HG03571 (cell line): ENCODE data around the gene MDGA2.

Experiments used
- ATAC-seq: cut with Tn5 transposase; IDR thresholded peaks from one replicate; pipeline ENCODE4 v1.9.1; 2021; ENCODE audit not compliant: unreplicated experiment

Gene MDGA2

DNA sequence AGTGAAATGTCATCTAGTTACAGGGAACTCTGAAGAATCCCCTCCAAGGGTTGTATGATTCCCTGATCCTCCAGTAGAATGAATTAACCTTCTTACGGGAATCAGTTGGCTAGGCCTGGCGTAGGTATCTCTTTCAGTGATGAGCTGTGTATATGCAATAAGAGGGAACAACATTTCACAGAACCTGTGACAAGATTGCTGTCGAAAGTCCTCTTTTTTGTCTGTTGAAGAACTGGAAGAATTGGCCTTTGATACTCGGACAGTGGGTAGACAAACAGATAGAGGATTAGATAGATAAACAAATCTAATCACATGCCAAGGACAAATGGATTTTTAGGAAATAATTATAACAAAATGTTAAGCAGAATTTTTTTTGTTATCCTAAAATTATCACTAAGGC is 184.6 kb downstream of the MDGA2 start:
- no peak for ATAC-seq

DNA sequence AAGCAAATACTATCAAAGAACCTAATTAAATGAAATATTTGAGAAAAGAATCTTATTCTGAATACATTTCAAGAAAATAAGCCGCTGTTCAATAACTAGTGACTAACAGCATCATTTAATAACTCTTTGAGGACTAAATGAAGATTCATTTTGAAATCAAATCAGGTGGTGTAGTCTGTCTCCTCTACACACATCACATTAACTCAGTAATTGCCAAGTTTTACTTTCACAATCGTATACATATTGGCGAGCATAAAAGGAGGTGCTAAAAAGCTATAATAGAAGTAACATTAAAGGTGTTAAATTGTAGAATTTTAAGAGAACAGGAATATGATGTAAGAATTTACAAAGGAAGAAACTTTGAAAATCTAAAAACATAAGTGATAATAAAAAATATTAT is 185.1 kb downstream of the MDGA2 start:
- ATAC-seq: no peak

DNA sequence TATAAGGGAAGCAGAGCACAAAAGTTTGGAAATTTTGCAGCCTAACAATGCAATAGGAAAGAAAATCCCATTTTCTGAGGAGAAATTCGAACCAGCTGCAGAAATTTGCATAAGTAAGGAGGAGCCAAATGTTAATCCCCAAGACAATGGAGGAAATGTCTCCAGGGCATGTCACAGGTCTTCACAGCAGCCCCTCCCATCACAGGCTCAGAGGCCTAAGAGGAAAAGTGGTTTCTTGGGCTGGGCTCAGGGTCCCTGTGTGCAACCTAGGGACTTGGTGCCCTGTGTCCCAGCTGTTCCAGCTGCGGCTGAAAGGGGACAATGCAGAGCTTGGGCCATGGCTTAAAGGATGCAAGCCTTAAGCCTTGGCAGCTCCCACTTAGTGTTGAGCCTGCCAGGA is 190.0 kb downstream of the MDGA2 start:
- ATAC-seq: no peak

DNA sequence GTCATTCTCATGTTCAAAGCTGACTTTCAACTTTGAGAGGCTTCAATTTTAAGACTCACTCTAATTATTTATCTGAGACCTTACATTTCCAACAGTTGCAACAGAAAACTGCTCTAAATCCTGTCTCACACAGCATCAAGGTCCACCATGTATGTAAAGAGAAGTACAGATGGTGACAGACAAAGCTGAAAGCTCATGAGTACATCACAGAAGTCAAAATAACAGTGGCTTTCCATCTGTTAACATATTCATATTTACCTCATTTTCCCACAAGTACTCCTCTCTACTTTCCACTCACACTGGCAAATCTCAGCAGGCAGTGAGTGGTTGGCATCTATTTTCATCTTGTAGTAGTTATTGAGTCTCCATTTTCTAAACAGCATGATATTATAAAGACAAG is 192.0 kb downstream of the MDGA2 start:
- no peak for ATAC-seq

DNA sequence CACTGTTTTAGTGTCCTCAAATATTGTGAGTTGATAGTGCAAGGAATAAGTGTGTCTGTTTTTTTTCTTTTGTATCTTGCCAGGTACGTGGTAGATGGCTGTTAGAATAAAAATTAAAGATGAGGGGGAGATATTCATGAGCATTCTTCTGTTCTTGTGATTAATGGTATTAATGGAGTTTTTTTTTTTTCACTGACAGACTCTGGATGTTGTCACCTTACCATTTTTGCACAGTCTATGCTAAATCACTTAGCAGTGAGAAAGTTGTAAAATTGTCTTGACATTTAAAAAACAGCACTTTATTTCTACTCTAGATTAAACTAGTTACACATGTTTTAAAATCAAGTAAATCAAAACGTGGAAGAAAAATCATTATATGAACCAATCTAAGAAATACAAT is 204.3 kb downstream of the MDGA2 start:
- no peak for ATAC-seq

DNA sequence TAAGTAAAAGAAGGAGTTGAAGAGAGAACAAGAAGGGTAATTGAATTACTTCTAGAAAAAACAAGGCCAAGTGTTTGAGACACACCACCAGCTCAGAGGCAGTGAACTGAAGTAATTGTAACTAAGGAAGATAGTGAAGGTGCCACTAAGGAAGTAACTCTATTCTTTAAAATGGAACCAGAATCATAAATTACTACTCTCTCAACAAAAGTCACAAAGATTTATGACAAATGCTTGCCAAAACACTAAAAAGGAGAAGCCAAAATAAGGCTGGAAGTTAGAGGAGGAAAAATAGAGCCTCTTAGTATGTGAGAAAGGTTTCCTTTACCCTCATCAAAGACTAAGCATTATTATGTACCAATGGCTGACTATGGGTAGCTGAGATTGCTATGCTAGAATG is 208.5 kb downstream of the MDGA2 start:
- no peak for ATAC-seq

DNA sequence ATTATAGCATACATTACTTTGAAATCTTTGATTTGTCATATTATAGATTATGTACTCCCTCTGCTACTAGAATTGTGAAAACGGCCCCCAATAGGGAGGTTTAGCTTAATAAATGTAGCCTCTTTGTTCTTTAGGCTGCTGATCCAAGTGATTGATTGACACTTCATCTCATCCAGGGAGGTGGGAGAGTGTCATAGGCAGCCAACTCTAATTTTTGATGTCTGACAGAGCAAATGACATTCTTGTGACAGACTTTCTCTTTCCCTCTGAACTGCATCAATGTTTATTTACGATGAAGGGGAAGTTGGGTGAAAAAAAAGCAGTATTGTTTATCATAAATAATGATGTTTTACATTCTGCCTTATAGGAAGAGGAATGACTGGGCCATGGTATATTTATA is 221.4 kb downstream of the MDGA2 start:
- no peak for ATAC-seq

DNA sequence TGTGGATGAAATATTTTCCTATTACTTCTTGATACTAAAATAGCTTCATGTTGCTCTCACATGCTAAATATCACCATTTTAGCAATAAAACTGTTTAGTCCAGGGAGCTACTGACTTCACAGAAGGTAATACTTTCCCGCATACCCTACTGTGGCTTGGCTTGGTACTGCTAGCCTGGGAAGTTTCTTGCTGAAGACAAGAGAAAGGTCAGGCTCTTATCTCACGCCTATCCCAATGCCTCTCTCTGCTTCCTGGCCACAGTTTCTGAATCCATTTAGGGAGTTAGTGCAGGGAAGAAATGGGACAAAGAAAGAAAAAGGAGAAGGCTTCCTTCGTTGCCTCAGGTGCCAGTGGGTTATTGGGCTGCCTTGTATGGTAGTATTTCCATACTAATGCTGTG is 228.3 kb downstream of the MDGA2 start:
- ATAC-seq: no peak

DNA sequence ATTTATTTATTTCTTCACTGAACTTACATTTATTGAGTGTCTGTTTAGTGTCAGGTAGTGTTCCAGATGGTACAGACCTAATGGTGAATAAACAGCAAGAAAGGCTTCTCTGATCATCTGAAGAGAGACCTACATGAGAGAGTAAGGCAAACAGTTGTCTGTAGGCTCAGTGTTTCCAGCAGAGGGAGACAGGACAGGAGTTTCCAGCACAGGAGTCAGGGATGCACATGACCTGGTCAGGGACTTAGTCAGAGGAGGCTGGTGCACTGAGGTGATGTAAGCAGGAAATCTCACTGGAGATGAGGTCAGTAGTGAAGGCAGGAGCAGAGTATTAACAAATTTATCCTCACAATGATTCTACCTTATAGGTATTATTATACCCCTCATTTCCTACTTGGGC is 233.2 kb downstream of the MDGA2 start:
- ATAC-seq: no peak

DNA sequence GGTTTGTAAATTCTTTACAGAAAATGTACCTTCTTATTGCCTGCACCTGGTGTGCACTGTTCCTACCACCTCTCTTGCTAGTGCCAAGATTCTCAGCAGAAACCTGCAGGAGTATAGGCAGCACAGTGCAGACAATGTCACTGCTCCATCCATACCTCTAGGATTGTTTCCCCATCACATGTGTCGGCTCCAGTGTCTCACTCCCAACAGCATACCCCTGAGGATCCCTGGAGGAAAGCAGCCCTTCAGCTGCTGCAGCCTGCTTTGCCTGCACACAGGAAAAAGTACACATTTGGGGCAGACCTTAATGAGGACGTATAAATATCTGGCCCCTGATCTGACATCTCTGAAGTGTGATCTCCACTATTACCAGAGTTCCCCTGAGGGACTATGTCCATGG is 235.5 kb downstream of the MDGA2 start:
- ATAC-seq: no peak

DNA sequence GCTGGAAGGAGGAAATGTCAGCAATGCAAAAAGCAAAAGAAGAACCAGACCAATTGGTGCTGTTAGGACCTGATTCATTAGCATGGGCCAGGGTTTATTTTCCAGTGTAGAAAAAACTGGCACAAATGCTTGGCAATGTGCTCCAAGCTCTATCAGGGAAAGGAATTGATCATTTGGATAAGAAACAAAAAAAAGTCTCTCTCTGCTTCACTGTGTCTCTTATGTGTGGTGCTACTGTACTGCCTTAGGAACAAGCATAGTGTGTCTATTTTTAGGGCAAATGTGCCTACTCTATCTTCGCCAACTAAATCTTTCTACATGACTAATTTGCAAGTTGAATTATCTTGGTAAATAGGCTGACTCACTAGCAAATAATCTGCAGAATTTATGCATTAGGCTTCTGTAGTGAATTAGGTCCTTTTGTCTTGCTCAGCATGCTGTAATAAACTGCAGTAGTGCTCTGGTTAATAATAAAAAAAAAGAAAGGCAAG is 236.7 kb downstream of the MDGA2 start:
- no peak for ATAC-seq

DNA sequence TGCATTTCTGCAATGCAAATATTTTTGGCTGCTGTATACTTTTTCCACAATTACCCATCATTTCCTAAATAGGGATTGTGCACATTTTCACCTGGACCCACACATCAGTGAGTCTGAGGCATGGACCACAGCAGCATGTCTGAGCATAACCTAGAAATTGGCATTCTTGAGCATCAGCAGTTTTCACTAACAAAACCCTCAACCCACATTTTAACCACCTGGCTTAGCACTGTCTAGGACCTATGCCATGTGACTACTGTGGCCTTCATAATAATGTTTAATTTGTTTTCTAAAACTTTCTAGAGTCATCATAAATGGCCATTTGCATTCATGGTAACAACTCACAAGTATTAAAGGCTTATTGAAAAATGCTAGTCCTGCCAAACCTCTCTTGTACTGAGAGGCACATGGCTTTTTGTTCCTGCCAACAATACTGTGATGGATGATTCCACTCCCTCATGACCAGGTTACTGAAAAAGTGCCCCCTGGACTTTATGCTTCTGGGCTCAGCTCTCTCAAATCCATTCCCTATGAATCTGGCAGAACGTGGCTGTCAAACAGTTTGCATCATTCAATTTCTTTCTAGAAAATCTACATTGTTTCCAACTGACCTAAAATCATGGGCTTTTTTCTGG is 240.0 kb downstream of the MDGA2 start:
- no peak for ATAC-seq

DNA sequence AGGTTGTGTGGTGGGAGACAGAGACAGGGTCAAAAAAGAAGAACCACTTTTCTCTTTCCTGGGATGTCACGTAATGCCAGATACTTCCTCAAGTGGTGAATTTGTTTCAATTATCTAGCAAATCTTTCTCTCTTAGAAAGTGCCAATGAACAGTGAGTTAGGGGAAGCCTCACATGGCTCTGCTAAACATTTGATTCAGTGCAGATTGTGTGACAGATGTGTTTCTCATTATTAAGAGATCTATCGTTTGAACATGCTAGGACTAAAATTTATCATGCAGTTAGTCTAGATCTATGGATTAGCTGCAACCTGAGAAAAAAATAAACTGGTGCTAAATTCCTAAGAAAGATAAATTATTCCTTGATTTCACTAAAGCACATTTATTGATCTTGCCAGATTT is 247.8 kb downstream of the MDGA2 start:
- no peak for ATAC-seq

DNA sequence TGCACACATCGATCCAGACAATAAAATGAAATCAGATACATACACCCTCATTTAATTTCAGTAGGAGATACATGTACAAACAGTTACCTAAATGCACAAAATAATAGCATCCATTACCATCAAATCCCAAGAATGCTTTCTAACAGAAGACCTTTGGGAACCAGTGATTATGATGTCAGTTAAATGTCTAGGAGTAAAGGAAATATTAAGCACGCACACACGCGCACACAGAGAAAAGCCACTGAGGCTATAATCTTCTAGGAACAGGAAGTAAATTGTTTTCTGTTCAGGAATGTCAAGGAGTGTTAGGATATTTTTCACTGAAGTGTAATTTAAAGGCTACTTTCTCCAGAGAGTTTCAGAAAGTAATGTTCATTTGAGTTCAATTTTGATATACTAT is 250.1 kb downstream of the MDGA2 start:
- no peak for ATAC-seq

DNA sequence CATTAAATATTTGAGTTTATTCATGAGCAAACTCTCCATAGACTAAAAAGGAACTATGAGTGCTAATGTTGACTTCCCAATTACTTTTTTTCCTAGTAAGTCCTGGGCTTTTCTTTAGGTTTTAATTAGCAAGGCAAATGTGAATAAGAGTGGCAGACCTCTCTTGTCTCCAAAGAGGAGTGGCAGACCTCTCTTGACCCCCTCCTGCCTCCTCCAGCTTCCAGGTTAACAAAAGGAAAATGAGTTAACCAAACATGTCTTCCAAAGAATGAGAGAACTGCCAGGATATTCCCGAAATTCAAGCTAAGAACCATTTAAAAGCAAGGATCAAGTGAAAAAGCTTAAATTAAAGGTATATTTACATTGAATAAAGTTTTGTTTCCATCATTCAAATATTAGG is 253.2 kb downstream of the MDGA2 start:
- no peak for ATAC-seq

DNA sequence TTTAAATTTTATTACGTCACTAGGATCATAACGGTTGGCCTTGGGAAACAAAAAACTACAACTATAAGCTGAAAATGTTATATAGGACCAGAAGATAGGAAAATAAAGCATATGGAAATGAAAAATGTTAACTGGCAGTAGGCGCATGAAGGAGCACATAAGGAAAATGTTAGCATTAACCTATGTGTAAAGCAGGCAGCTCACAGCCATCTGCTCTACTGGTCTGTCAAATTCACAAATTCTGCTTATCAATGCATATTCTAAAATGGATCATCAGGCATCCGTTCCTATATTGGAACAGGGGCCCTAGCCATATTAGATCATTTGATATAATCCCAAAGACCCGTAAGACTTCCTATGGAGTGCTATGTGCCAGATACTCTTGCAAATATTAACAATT is 263.9 kb downstream of the MDGA2 start:
- no peak for ATAC-seq

DNA sequence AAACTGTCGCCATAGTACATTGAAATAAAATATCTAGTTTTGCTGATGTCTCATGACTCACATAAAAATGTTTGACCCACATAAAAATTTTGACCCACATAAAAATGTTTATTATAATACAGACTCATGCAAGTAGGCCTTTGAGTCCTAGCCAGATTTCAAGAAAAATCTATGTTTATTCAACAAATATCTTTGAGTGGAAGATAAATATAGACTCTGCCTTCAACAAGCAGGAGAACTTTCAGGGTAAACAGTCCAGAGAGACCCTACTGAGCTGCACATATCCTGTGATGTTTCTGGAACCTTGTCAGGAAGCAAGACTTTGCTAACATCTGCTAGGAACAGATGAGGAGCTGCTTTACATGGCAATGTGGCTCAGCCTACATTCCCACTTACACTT is 283.1 kb downstream of the MDGA2 start:
- ATAC-seq: no peak

DNA sequence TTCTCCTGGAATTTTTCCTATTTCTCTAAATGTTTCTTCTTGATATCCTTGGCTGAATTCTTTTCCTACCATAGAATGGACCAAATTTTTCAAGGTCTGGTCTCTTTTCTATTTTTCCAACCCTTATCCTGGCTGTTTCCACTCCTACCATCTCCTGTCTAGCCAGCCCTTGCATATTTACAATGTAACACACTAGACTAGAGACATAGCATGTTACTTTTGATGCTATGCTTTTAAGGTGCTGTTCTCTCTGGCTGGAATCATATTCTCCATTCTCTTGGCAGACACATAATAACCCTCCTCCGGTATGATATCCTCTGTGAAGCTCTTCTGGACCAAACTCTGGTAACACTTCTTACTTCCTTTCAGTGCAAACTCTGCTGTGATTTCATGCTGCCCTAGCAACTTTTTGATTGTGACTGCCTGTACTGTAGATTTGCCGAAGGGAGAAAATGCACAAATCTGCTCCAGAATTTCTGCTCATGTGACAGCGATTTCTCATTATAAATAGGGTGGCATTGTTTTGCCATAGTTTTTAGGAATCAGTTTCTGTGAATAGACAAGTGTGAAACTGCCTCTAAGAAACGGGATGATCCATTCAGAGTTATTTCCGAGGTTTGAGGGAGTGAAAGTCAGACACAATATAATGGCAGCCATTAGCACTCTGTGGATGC is 284.4 kb downstream of the MDGA2 start:
- ATAC-seq: no peak

DNA sequence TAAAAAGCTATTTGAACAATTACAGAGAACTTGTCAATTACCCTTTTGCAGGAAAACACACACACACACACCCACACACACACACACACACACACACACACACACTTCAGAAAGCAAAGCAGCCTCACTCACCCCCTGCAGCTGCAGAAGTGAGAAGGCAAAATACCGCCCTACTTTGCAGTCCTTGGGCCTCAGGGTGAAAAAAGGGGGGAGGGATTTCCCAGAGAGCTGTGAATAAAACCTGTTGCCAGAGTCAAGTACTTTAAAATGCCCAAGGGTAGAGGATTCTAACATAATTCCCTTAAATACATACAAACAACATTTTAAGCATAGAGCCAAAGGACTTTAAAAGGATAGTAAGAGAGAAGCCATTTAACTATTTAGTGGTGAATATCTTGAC is 285.9 kb downstream of the MDGA2 start:
- no peak for ATAC-seq

DNA sequence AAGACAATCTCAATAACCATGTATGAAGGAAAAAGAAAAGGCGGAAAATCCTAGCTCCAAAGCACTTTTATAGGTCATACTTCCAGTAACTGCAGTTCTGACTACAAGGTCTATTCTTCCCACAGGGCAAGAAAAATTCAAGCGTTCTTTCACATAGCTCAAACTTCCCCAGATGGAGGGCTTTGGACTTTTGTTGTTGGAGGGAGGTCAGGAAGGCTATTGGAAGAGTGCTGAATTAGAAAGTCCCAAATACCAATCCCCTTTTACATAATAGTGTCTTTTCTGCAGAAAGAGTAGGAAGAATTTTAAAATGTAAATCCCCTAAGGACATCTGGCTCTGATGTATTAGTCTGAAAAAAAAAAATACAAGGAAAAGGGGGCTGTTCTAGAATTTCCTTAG is 309.4 kb downstream of the MDGA2 start:
- no peak for ATAC-seq

DNA sequence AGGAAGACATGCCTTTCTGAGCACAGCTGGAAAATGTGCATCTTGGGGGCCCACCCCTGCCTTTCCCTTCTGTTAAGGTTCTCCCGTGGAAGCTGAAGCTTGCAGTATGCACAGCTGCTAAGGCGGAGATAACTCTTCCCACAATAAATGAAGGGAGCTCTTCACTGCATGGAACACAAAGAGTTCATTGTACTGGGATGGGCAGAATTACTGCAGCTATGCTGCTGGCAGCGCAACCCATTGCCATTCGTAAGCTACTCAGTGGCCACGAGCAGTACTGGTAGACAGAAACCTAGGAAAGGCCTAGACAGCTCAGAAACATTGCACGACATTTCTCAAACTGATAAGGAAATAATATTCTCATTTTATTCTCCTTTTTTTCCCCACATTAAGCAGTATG is 310.2 kb downstream of the MDGA2 start:
- no peak for ATAC-seq

DNA sequence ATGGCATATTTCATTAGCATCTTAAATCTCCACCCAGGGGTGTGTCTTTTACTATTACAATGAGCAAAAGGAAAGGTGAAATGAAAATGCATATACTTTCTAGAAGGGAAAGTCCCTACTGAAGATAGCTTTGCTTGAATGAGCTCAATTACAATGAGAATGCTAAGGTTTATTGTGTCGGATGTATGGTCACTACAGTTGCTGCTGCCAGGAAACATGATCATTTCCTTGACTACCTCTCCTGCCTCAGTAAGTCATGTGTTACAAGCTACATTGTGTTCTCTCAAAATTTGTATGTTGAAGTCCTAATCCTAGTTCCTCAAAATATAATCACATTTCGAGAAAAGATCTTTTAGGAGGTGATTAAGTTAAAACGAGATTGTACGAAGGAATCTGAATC is 322.2 kb downstream of the MDGA2 start:
- no peak for ATAC-seq

DNA sequence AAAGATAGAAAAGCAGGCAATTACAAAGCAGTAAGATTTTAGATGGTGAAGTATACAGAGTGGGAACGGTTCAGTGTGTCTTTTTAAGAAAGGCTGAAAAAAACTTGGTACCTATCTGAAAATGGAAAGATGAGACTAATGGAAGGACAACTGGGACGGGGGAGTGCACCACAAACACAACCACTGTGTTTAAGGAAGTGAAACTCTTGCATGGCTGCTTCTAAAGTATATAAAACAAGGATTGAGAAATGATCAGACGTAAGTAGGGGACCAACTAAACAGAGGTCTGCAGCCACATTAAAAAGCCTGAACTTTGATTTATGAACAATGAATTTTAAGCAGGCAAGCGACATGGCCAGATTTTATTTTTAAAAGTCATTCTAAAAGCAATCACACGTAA is 328.6 kb downstream of the MDGA2 start:
- ATAC-seq: no peak
